Measurements from ENCODE around the gene SUSD6.
"Not testable (repeated sequence)": the region's sequence is repeated elsewhere in the genome, so short reads cannot be mapped to it uniquely, and the experiment has no call there.

Gene SUSD6

GRCh38 chr14:69625299-69626131 is 14.1 kb downstream of the SUSD6 start:
- peak; percentile 70 to 75 for DNase-seq

- no peak for DNase-seq
Measured at GRCh38 chr14:69626132-69626500, 14.7 kb downstream of the SUSD6 start.

GRCh38 chr14:69629225-69630127 is 18.1 kb downstream of the SUSD6 start:
- DNase-seq = no peak

GRCh38 chr14:69630360-69630759 is 19.0 kb downstream of the SUSD6 start:
- no peak for DNase-seq

- no peak for DNase-seq
Measured at GRCh38 chr14:69631509-69631908, 20.1 kb downstream of the SUSD6 start.

- no peak for DNase-seq
Measured at GRCh38 chr14:69632164-69632563, 20.8 kb downstream of the SUSD6 start.

- DNase-seq = no peak
Measured at GRCh38 chr14:69632593-69633151, 21.3 kb downstream of the SUSD6 start.

GRCh38 chr14:69633238-69633637 is 21.8 kb downstream of the SUSD6 start:
- DNase-seq = no peak

- DNase-seq = peak in 1 of 2 donors; percentile 33
Measured at GRCh38 chr14:69635981-69636639, 24.7 kb downstream of the SUSD6 start.

GRCh38 chr14:69636718-69637480 is 25.5 kb downstream of the SUSD6 start:
- DNase-seq = no peak

GRCh38 chr14:69637503-69638031 is 26.2 kb downstream of the SUSD6 start:
- no peak for DNase-seq

- no peak for DNase-seq
Measured at GRCh38 chr14:69640931-69641330, 29.5 kb downstream of the SUSD6 start.

GRCh38 chr14:69642212-69642793 is 30.9 kb downstream of the SUSD6 start:
- DNase-seq = not testable (repeated sequence)

GRCh38 chr14:69643430-69644200 is 32.2 kb downstream of the SUSD6 start:
- peak in 1 of 2 donors; percentile 29 for DNase-seq

- DNase-seq = no peak
Measured at GRCh38 chr14:69644814-69645213, 33.4 kb downstream of the SUSD6 start.

GRCh38 chr14:69647213-69647612 is 35.8 kb downstream of the SUSD6 start:
- no peak for DNase-seq

- DNase-seq = not testable (repeated sequence)
Measured at GRCh38 chr14:69647642-69648041, 36.2 kb downstream of the SUSD6 start.

- DNase-seq = no peak
Measured at GRCh38 chr14:69648480-69649451, 37.4 kb downstream of the SUSD6 start.

GRCh38 chr14:69650948-69651369 is 39.6 kb downstream of the SUSD6 start:
- DNase-seq = no peak
